Right atrium auricular region (tissue), 2 donors: ENCODE data around the gene STOML2. TPM values are rescaled to one million over a fixed set of nuclear protein-coding genes. Genes with fewer than 3 reads are reported as not detected.

Experiments
- DNase-seq: peaks from one replicate; pipeline ENCODE4 v3.0.0-alpha.2; 2019; ENCODE audit warnings: low spot score
- H3K27ac ChIP-seq, 2 donors: fragments of 200-600 bp; sonication (generic); 1 replicate in 1 of 2; 2 replicates in 1 of 2; pipeline ENCODE4 v1.5.1; 2016 to 2019
- H3K27me3 ChIP-seq, 2 donors: fragments of 200-600 bp; sonication (generic); one replicate each; pipeline versions ENCODE4 v1.5.1 to v1.6.0; 2017 to 2019
- H3K36me3 ChIP-seq: fragments of 200-600 bp; sonication (generic); one replicate; pipeline ENCODE4 v1.5.1; 2016
- H3K4me1 ChIP-seq, 2 donors: fragments of 200-600 bp; sonication (generic); one replicate each; pipeline versions ENCODE4 v1.5.1 to v1.6.0; 2017 to 2019
- H3K4me3 ChIP-seq, 2 donors: fragments of 200-600 bp; sonication (generic); 1 replicate in 1 of 2; 2 replicates in 1 of 2; pipeline ENCODE4 v1.5.1; 2017 to 2019; ENCODE audit warnings: mild to moderate bottlenecking in 1 of 2, moderate library complexity in 1 of 2
- H3K9me3 ChIP-seq, 2 donors: fragments of 200-600 bp; sonication (generic); one replicate each; pipeline ENCODE4 v1.5.1; 2019
- CTCF ChIP-seq, 2 donors: fragments of 200-600 bp; sonication (generic); IDR thresholded peaks; one replicate each; pipeline ENCODE4 v1.5.1; 2019; ENCODE audit warnings: antibody characterized with exemption in 2 of 2
- total RNA-seq, 2 donors: library from RNA; depleted of rRNA; stranded (reverse); fragments of >200 nt; gene quantifications; one replicate each; pipeline ENCODE4 v1.1.0, GENCODE V29; 2016

The STOML2 gene
- total RNA-seq, 2 donors from 2014 or later: 114 to 115 TPM

- Histone ChIP-seq H3K36me3 (no peaks in the 10 kb centered on the region), H3K27me3 (no peaks in the 10 kb centered on the region), H3K4me1 (peaks cover 0 to 21% of the 10 kb centered on the region in 2 donors), H3K4me3 (no peak overlapping the region), H3K9me3 (no peaks in the 10 kb centered on the region), H3K27ac (no peak overlapping the region)
- no peak for TF ChIP-seq CTCF (IDR thresholded peaks at IDR 0.05)
- DNase-seq: no peak
Measured at GRCh38 chr9:35078066-35078465, 24.9 kb downstream of the STOML2 start.

DNA sequence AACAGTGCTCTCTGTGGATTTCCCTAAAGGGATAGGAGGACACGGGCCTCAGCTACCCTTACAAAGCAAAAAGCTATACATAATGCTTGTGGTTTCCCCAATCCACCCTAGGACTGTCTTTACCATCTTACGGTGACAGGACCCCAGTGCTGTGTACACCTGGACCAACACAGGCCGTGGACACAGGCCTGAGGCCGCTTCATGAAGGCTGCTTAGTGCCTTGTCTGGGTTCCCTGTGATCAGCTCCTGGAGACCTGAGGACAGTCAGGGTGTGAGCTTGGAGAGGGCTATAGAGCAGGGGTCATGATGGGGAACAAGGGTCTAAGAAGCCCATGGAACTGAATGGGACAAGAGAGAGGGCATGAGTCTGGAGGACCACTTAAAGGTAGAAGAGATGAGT is 26.1 kb downstream of the STOML2 start:
- DNase-seq: no peak
- no peak overlapping the region for H3K27ac ChIP-seq
- peaks cover 0 to 24% of the 10 kb centered on the region in 2 donors for H3K4me1 ChIP-seq
- H3K9me3 ChIP-seq: no peaks in the 10 kb centered on the region
- H3K27me3 ChIP-seq: no peaks in the 10 kb centered on the region
- H3K4me3 ChIP-seq: no peak overlapping the region
- no peak for TF ChIP-seq CTCF (IDR thresholded peaks at IDR 0.05)
- no peaks in the 10 kb centered on the region for H3K36me3 ChIP-seq

- Histone ChIP-seq H3K36me3 (peaks cover 4% of the 10 kb centered on the region), H3K27me3 (no peaks in the 10 kb centered on the region), H3K27ac (no peak overlapping the region), H3K9me3 (no peaks in the 10 kb centered on the region), H3K4me1 (peaks cover 0 to 31% of the 10 kb centered on the region in 2 donors), H3K4me3 (no peak overlapping the region)
- no peak for TF ChIP-seq CTCF (IDR thresholded peaks at IDR 0.05)
- DNase-seq: no peak
Measured at GRCh38 chr9:35075358-35075757, 27.6 kb downstream of the STOML2 start.

GRCh38 chr9:35074791-35075190 is 28.1 kb downstream of the STOML2 start:
- Histone ChIP-seq H3K4me3 (no peak overlapping the region), H3K27me3 (no peaks in the 10 kb centered on the region), H3K27ac (no peak overlapping the region), H3K4me1 (peaks cover 0 to 37% of the 10 kb centered on the region in 2 donors), H3K36me3 (peaks cover 4% of the 10 kb centered on the region), H3K9me3 (no peaks in the 10 kb centered on the region)
- TF ChIP-seq CTCF (IDR thresholded peaks at IDR 0.05): no peak
- DNase-seq: no peak

DNA sequence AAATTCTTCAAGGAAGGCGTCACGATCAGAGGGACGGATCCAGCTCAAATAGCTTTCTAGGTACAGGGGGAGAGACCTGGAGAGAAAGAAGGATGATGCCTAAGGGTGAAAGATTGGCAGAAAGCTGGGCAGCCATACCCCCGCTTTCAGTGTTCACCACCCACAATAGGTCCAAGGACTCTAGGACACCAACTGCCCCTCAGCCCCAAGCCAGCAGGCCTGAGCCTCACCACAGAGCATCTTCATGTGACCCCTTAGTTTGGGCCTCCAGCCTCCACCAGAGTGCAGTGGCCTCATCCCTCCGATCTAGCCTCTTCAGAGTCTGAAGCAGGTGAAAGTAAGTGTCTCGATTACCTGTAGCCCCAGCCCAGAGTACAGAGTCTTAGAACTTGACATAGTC is 28.8 kb downstream of the STOML2 start:
- H3K9me3 ChIP-seq: no peaks in the 10 kb centered on the region
- no peaks in the 10 kb centered on the region for H3K27me3 ChIP-seq
- H3K27ac ChIP-seq: no peak overlapping the region
- H3K36me3 ChIP-seq: peaks cover 4% of the 10 kb centered on the region
- H3K4me1 ChIP-seq: peaks cover 0 to 39% of the 10 kb centered on the region in 2 donors
- no peak for DNase-seq
- H3K4me3 ChIP-seq: no peak overlapping the region
- no peak for TF ChIP-seq CTCF (IDR thresholded peaks at IDR 0.05)

DNA sequence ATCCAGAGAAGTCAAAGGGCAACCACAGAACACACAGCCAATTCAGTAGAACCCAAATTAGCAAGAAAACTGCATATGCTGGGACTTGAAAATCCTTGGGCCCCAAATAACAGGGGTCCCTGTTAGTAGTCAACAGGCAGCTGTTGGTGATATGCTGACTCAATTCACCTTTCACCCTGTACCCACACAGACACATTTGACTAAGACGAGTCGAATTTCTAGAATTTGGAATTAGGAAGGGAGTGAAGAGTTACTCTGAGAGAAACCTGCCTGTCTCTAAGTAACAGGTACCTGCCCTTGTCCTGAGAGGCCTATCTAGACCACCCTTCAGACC is 29.7 kb downstream of the STOML2 start:
- no peak for DNase-seq
- no peak for TF ChIP-seq CTCF (IDR thresholded peaks at IDR 0.05)
- Histone ChIP-seq H3K4me3 (no peak overlapping the region), H3K36me3 (peaks cover 4% of the 10 kb centered on the region), H3K4me1 (peaks cover 0 to 39% of the 10 kb centered on the region in 2 donors), H3K9me3 (no peaks in the 10 kb centered on the region), H3K27me3 (no peaks in the 10 kb centered on the region), H3K27ac (peak overlapping the region; percentile 100)
